OCI-M2 (cell line): ENCODE data around the gene GNG13.
"Not testable (repeated sequence)": the region's sequence is repeated elsewhere in the genome, so short reads cannot be mapped to it uniquely, and the experiment has no call there.

ENCODE experiments used
- DNase-seq: peaks from one replicate; lab custom pipeline; 2025; ENCODE audit not compliant: unreplicated experiment; lab: John Stamatoyannopoulos, UW

GNG13 gene

DNA sequence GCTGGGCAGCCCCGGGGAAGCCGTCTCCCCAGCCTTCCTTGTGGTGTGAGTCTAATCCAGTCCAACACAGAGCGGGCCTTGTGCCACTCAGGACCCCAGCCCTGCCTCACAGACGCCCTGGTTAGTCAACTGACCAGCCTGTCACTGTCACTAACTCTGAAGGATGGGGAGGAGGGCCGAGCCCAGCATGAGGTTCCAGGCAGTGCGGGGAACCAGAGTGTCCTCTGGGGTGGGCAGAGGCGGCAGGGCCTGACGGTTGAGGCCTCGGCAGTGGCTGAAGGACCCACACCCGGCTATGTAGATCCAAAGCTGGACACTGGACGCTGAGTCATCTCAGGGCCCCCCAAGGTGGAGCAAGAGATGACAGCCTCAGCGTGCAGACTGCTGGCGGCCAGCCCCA is 21.0 kb downstream of the GNG13 start:
- no peak for DNase-seq

DNA sequence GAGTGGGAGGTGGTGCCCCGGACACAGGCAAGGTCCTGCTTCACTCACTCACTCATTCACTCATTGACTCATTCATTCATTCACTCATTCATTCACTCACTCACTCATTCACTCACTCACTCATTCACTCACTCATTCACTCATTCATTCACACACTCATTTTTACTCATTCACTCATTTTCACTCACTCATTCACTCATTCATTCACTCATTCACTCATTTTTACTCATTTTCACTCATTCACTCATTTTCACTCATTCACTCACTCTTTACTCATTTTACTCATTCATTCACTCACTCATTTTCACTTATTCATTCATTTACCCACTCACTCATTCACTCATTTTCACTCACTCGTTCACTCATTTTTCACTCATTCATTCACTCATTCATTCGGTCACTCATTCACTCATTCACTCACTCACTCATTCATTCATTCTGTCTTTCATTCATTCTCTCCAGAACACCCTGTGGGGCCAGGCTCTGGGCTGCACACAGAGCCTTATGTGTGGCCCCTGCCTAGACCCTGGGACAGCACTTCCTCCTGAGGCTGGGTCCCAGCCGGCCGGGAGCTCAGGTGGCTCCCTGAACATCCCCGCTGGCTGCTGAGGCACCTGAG is 21.5 kb downstream of the GNG13 start:
- no peak for DNase-seq

DNA sequence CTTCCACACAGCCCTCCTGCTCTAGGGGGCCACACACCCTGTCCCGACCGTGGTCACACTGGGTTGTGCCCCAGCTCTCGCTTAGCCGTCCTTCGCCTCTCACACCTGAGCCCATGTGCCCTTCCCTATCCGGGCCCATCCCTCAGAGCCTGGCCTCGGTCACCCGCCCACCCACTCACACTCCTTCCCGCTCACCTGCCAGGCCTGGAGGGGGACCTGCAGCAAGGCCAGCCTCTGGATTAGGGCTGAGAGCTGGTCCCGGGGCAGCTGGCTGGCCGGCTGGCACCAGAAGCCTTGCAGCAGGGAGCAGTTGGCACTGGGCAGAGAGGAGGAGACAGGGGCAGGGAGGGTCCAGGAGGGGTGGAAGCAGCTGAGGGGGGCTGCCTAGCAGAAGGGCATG is 22.1 kb downstream of the GNG13 start:
- no peak for DNase-seq

DNA sequence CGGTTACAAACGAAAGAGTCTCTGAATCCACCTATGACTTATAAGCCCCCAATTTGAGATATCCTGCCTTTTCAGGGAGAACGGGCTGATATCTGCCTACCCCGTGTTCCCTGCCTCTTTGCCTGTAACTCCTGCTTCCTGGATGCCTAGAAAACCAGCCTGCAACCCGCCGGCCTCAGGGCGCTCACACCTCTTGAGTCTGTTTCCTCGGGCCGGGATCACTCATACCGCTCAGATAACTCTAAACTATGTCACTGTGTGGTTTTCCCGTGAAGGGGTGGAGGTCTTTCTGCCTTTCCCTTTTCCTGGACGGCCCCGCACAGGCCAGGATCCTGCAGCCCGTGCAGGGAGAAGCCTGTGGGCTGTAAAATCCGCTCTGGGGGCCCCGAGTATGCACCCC is 22.7 kb downstream of the GNG13 start:
- no peak for DNase-seq

DNA sequence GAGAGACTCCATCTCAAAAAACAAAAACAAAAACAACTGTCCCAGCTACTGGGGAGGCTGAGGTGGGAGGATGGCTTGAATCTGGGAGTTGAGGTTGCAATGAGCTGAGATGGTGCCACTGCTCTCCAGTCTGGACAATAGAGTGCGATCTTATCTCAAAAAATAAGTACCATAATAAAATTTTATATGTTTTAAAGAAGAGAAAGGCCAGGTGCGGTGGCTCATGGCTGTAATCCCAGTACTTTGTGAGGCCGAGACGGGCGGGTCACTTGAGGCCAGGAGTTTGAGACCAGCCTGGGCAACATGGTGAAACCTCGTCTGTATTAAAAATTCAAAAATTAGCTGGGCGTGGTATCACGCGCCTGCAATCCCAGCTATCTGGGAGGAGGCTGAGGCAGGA is 23.7 kb downstream of the GNG13 start:
- DNase-seq: no peak

DNA sequence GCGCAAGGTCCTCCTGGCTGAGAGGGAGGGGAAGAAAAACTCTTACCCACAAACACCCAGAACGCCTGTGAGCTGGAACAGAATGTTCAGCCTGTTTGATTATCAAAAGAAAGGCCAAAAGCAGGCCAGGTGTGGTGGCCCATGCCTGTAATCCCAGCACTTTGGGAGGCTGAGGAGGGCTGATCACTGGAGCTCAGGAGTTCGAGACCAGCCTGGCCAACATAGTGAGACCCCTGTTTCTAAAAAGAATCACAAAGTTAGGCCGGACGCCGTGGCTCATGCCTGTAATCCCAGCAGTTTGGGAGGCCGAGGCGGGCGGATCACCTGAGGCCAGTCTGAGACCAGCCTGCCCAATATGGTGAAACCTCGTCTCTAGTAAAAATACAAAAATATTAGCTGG is 24.2 kb downstream of the GNG13 start:
- DNase-seq: not testable (repeated sequence)

DNA sequence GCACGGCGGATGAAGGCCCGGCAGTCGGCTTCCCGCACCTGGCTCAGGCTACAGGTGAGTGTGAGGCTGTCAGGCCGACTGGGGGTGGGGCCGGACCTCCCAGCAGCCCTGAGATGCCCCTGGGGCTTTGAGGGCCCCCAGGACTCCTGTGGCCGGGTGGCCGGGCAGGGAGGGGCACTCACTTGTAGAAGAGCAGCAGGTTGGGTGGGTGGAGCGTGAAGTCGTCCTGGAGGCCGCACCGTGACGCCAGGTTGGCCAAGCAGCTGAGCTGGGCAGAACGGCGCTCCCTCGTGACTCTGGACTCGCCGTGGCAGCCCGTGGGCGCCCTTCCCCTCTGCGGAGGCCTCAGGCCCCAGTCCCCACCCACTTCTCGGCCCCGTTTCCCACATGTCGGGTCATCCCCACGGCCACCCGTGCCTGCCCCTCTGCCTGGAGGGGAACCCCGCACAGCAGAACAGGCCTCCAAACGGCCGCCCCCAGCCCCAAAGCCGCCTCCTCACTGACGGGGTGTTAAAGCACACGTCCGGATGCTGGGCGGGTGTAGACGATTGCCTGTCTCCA is 25.2 kb downstream of the GNG13 start:
- DNase-seq: no peak

DNA sequence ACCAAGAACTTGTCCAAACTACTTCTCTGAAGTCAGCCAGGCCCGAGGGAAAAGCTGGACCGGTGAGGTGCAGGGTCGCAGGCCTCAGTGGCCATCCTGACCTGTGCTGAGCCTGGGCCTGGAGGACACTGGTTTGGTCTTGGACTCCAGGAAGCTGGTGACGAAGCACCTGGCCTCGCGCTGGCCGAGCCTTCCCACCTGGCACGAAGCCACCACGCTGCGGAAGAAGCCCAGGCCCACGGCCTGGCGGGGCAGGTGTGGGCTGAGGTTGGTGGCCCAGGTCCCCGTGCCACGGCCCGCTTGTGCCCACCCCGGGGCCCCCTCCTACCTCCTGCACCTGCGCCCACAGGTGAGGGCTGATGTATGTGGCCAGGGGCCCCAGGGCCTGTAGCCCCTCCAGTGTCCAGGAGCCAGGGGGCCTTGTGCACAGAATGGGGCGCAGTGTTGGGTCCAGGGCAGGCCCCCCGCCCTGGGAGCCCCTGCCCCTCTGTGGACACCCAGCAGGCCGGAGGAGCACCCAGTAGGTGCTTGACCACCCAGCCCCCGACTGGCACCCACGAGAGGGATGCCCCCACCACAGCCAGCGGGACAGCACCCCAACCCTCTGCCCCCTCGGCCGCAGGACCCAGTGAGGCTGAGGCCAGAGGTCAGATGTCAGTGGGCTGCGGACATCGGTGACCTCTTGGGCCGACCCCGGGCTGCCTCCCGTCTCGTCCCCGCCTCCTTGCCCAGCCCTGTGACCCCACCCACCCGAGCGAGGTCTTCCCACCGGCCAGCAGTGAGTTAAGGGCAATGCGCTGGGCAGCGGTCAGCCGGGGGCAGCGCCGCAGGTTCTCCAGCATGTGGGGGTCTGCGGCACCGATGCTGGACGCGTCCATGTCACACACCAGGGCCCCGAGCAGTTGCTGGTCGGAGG is 26.2 kb downstream of the GNG13 start:
- DNase-seq: no peak

DNA sequence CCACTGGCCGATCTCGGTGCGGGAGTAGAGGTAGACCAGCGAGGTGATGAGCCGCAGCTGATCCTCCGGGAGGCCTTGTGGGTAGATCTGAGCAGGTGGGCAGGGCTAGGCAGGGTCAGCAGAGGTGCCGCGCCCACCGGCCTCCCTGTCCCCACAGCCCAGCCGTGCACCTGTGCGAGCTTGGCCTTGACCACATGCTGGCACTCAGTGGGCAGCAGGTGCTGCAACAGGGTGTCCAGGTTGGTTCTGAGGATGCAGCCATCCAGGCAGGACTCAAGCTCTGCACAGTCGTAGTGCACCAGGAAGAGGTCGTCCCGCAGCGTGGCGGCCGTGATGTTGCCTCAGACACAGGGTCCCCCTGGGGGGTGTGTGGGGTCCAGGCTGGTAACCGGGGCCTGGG is 27.6 kb downstream of the GNG13 start:
- no peak for DNase-seq

DNA sequence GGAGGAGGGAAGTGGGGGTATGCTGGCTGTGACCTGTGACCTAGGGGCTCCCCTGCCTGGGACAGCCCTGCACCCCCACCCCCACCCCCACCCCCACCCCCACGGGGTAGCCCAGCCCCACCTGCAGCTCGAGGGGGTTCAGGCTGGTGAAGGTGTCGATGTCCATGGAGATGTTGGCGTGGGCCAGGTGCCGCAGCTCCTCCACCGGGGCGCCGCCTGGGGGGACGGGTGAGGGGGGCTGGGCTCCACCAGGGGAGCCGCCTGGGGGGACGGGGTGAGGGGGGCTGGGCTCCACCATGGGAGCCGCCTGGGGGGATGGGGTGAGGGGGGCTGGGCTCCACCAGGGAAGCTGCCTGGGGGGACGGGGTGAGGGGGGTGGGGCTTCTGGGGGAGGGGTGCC is 30.1 kb downstream of the GNG13 start:
- no peak for DNase-seq

DNA sequence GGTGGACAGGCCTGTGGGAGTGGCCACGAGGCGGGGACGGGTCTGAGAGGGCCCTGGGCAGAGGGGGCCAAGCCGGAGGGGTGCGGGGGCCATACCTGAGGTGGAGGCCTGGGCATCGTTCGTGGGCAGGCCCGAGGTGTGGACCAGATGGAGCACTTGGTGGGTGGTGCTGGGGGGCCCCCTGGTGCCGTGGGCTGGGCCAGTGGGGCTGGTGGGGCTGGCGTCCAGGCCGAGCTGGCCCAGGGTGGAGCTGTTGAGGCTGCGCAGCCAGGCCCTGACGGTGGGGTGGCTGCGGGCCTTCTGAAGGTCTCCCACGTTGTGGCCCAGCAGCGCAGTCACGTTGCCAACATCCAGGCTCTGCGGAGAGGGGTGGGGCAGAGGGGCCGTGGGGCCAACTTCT is 30.6 kb downstream of the GNG13 start:
- no peak for DNase-seq

DNA sequence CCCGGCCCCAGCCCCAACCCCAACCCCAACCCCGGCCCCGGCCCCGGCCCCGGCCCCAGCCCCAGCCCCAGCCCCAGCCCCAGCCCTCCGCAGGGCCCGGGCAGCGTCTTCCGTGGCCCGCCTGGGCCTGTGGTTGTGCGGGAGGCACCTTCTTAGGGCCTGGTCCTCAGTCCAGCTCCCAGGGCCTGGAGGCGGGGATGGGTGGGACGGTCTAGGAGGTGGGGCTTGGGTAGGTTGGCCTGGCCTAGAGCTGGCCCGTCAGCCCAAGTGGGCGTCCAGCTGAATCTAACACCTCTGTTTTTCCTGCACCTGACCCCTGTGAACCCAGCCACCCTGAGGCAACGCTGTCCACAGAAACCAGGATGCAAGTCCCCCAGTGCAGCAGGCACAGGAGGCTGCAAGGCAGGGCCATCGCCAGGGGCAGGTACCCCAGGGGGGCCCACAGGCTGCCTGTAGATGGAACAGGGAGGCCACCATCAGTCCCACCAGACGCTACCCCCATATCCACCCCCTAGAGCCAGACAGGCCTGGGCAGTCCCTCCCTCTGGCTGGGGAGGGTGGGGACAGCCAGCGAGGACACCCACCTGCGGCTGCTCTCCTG is 31.2 kb downstream of the GNG13 start:
- DNase-seq: no peak

DNA sequence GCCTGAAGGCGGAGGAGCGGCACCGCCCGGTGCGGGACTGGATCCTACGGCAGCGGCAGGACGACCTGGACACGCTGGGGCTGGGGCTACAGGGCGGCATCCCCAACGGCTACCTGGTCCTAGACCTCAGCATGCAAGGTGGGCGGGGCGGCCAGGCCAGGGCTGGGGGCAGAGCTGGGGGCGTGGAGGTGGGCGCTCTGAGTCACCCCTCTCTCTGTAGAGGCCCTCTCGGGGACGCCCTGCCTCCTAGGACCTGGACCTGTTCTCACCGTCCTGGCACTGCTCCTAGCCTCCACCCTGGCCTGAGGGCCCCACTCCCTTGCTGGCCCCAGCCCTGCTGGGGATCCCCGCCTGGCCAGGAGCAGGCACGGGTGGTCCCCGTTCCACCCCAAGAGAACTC is 32.1 kb downstream of the GNG13 start:
- DNase-seq: no peak

DNA sequence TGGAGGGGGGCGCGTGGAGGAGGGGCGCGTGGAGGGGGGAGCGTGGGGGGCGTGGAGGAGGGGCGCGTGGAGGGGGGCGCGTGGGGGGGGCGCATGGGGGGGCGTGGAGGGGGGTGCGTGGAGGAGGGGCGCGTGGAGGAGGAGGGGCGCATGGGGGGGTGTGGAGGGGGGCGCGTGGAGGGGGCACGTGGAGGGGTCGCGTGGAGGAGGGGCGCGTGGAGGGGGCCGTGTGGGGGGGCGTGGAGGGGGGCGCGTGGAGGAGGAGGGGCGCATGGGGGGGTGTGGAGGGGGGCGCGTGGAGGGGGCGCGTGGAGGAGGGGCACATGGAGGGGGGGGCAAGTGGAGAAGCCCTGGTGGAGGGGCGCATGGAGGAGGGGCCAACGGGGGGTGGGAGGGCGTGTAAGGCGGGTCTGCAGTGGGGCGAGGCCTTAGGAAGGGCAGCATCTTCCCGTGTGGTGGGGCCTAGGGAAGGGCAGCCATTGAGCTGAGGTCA is 32.7 kb downstream of the GNG13 start:
- DNase-seq: no peak

DNA sequence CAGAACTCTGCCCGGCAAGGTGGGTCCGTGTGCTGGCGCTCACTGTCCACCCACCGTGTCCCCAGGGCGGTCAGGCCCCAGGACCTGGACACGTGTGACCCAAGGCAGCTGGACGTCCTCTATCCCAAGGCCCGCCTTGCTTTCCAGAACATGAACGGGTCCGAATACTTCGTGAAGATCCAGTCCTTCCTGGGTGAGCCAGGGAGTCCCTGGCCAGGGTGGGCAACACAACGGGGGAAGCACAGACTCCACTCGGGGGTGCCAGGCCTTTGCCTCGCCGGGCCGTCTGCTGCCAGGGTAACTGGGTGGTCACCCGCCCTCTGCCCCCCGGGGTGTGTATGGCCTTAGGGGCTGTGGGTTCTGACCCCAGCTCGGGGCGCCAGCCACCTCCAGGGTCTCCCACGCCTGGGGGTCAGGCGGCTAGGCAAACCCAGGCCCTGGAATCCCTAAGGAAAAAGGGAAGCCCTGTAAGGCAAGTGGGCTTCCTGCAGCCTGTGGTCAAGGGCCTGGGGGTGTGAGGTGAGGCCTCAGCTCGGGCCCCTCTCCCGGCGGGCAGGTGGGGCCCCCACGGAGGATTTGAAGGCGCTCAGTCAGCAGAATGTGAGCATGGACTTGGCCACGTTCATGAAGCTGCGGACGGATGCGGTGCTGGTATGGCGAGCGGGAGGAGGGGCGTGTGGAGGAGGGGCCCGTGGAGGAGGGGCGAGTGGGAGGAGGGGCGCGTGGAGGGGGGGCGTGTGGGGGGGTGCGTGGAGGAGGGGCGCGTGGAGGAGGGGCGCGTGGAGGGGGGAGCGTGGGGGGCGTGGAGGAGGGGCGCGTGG is 33.5 kb downstream of the GNG13 start:
- no peak for DNase-seq

DNA sequence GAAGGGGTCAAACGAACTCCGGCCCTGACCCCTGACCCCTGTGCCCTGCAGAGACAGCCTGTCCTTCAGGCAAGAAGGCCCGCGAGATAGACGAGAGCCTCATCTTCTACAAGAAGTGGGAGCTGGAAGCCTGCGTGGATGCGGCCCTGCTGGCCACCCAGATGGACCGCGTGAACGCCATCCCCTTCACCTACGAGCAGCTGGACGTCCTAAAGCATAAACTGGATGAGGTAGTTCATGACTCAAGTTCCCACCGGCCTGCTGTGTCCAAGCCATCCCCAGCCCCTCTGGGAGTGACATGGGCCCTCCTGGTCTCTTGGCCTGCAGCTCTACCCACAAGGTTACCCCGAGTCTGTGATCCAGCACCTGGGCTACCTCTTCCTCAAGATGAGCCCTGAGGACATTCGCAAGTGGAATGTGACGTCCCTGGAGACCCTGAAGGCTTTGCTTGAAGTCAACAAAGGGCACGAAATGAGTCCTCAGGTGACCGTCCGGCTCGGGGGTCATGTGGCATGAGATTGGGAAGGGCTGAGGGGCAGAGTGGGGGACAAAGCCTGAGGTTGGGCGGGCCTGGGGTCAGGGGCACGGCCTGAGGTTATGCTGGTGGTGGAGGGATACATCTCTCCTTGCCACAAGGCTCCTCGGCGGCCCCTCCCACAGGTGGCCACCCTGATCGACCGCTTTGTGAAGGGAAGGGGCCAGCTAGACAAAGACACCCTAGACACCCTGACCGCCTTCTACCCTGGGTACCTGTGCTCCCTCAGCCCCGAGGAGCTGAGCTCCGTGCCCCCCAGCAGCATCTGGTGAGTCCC is 34.3 kb downstream of the GNG13 start:
- DNase-seq: no peak

DNA sequence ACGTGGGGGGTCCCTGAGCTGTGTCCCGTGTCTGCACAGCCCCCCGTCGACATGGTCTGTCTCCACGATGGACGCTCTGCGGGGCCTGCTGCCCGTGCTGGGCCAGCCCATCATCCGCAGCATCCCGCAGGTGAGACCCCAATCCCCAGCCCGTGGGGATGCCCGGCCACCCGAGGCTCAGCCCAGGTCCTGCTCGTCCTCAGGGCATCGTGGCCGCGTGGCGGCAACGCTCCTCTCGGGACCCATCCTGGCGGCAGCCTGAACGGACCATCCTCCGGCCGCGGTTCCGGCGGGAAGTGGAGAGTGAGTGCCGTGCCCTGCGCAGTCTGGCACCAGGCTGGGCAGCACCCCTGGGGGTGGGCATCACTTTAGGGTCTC is 35.1 kb downstream of the GNG13 start:
- DNase-seq: no peak

DNA sequence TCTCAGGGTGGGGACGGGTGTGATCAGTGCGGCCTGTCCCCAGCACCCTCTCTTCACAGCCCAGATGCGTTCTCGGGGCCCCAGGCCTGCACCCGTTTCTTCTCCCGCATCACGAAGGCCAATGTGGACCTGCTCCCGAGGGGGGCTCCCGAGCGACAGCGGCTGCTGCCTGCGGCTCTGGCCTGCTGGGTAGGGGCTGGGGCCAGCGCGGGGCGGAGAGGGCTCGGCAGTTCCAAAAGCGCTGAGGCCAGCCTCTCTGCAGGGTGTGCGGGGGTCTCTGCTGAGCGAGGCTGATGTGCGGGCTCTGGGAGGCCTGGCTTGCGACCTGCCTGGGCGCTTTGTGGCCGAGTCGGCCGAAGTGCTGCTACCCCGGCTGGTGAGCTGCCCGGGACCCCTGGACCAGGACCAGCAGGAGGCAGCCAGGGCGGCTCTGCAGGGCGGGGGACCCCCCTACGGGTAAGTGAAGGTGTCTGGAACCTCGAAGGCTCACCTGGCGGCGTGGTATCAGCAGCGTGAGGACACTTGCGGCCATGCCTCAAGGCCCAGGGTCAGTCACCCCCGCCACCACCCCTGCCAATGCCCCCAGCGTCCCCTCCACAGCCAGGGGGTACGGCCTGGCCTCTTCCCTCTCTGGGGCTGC is 35.6 kb downstream of the GNG13 start:
- DNase-seq: no peak

DNA sequence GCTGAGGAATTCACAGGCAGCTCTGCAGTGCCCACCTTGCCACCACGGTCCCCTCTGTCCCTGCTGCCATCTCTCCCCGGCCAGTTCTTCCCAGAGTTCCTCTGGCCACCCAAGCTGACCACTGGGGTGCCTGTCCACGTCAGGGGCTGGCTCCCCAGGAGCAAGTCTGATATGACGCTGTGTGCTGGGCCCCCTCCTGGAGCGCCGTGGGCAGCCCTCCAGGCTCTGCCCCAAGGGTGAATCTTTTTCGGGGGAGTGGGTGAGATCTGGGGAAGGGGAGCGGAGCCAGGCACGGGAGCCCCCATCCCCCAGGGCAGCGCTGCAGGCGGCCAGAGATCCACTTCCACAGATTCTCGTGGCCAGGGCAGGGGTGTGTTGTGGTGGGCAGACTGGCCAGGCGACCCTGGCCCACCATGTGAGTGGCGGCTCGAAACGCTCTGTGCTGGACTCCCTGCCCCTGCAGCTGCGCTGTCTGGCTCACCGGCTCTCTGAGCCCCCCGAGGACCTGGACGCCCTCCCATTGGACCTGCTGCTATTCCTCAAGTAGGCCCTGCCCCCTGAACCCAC is 36.3 kb downstream of the GNG13 start:
- no peak for DNase-seq
